H1 (cell line): ENCODE data around the gene SNX30. TPM values are rescaled to one million over a fixed set of nuclear protein-coding genes. Genes with fewer than 3 reads are reported as not detected.

Experiments
- CTCF ChIA-PET: fragments of 300-600 bp; sonication (Branson Sonifier 250); formaldehyde crosslinking; loops from one replicate; lab custom pipeline; 2021; ENCODE audit not compliant: partially characterized antibody; lab: Charles Lee
- POLR2A ChIA-PET: fragments of 300-600 bp; sonication (Branson Sonifier 250); formaldehyde crosslinking; loops from one replicate; lab custom pipeline; 2021; ENCODE audit warnings: inconsistent platforms; ENCODE audit not compliant: partially characterized antibody; lab: Charles Lee
- DNase-seq, 2 experiments: peaks; one replicate each; pipeline versions ENCODE4 v3.0.0 to v3.0.0-alpha.2; 2010 to 2022; ENCODE audit warnings: low spot score in 2 of 2, low read depth in 1 of 2, mixed read lengths in 1 of 2
- FAIRE-seq: peaks from 2 replicates; lab custom pipeline; 2011; peaks lifted over from hg19 to GRCh38; lab: Jason Lieb, UNC
- H2AFZ ChIP-seq: 2 replicates; pipeline ENCODE4 v1.8.1; 2012; ENCODE audit warnings: low read length, inconsistent platforms
- H2AK5ac ChIP-seq: 2 replicates; pipeline ENCODE4 v1.6.1; 2013; ENCODE audit warnings: low read depth, low read length
- H2BK120ac ChIP-seq: replicated peaks from 2 replicates; pipeline ENCODE3; 2013; ENCODE audit warnings: low read depth, low read length, inconsistent platforms
- H2BK12ac ChIP-seq: 2 replicates; pipeline ENCODE4 v1.6.1; 2013; ENCODE audit warnings: low read depth, low read length
- H2BK15ac ChIP-seq: 2 replicates; pipeline ENCODE4 v1.6.1; 2013; ENCODE audit warnings: low read length
- H2BK20ac ChIP-seq: 2 replicates; pipeline ENCODE4 v1.6.1; 2013; ENCODE audit warnings: low read length
- H2BK5ac ChIP-seq: 2 replicates; pipeline ENCODE4 v1.6.1; 2013; ENCODE audit warnings: low read depth, low read length
- H3K14ac ChIP-seq: 2 replicates; pipeline ENCODE4 v1.6.1; 2013; ENCODE audit warnings: inconsistent platforms; ENCODE audit not compliant: insufficient read length
- H3K18ac ChIP-seq: 2 replicates; pipeline ENCODE4 v1.6.1; 2013; ENCODE audit warnings: low read length; ENCODE audit errors: extremely low read depth
- H3K23ac ChIP-seq: 2 replicates; pipeline ENCODE4 v1.6.1; 2013; ENCODE audit warnings: inconsistent platforms; ENCODE audit not compliant: insufficient read length
- H3K23me2 ChIP-seq: 2 replicates; pipeline ENCODE4 v1.6.1; 2013; ENCODE audit warnings: low read depth, low read length
- H3K27ac ChIP-seq: 2 replicates; pipeline ENCODE4 v1.6.1; 2011; ENCODE audit warnings: low read depth, low read length, inconsistent platforms
- H3K27me3 ChIP-seq, 4 experiments: replicated peaks in 1 of 4; 1 replicate in 1 of 4; 2 replicates in 3 of 4; pipeline versions ENCODE4 v1.6.1 to v1.8.1; 2011 to 2013; ENCODE audit warnings: low read length in 3 of 4, mild to moderate bottlenecking in 3 of 4, inconsistent platforms in 2 of 4, mixed read lengths in 2 of 4, moderate library complexity in 1 of 4; ENCODE audit not compliant: control insufficient read depth in 3 of 4, insufficient read depth in 3 of 4; ENCODE audit errors: extremely low read depth in 1 of 4
- H3K36me3 ChIP-seq, 4 experiments: 2 replicates each; pipeline versions ENCODE4 v1.6.1 to v1.8.1; 2011 to 2013; ENCODE audit warnings: mild to moderate bottlenecking in 4 of 4, low read length in 3 of 4, moderate library complexity in 2 of 4, control low read depth in 1 of 4, inconsistent platforms in 1 of 4; ENCODE audit not compliant: insufficient read depth in 4 of 4, control insufficient read depth in 2 of 4
- H3K4ac ChIP-seq: replicated peaks from 2 replicates; pipeline ENCODE3; 2013; ENCODE audit warnings: low read length, low read depth, mixed read lengths, inconsistent platforms; ENCODE audit not compliant: insufficient read length
- H3K4me1 ChIP-seq, 4 experiments: replicated peaks in 1 of 4; 1 replicate in 1 of 4; 2 replicates in 3 of 4; pipeline versions ENCODE4 v1.6.1 to v1.8.1; 2011 to 2013; ENCODE audit warnings: low read length in 3 of 4, inconsistent platforms in 2 of 4, mixed read lengths in 1 of 4; ENCODE audit not compliant: insufficient read depth in 4 of 4, control insufficient read depth in 3 of 4
- H3K4me2 ChIP-seq, 2 experiments: 2 replicates each; pipeline versions ENCODE4 v1.6.1 to v1.8.1; 2011 to 2013; ENCODE audit warnings: low read depth in 2 of 2, low read length in 2 of 2, control low read depth in 1 of 2, inconsistent platforms in 1 of 2, mild to moderate bottlenecking in 1 of 2; ENCODE audit not compliant: insufficient read depth in 1 of 2
- H3K4me3 ChIP-seq, 4 experiments: fragments of 200-600, 300-600 bp in 1 of 4; sonication (generic), shearing (Covaris generic), sonication (Bioruptor Twin) in 1 of 4; 2 replicates each; pipeline versions ENCODE4 v1.5.1 to v1.8.1; 2011 to 2016; ENCODE audit warnings: low read length in 4 of 4, low read depth in 3 of 4, control low read depth in 2 of 4, inconsistent platforms in 2 of 4, mild to moderate bottlenecking in 2 of 4, mixed read lengths in 1 of 4, moderate library complexity in 1 of 4; ENCODE audit not compliant: insufficient read depth in 2 of 4; ENCODE audit errors: extremely low read depth in 1 of 4
- H3K56ac ChIP-seq: replicated peaks from 2 replicates; pipeline ENCODE3; 2013; ENCODE audit warnings: low read depth, mild to moderate bottlenecking, mixed read lengths, low read length, inconsistent platforms; ENCODE audit not compliant: insufficient read length
- H3K79me1 ChIP-seq: 2 replicates; pipeline ENCODE4 v1.6.1; 2013; ENCODE audit warnings: low read depth, low read length, control low read depth
- H3K79me2 ChIP-seq, 2 experiments: 2 replicates each; pipeline versions ENCODE4 v1.6.1 to v1.8.1; 2012 to 2013; ENCODE audit warnings: low read length in 2 of 2, mild to moderate bottlenecking in 2 of 2, inconsistent platforms in 1 of 2; ENCODE audit not compliant: insufficient read depth in 2 of 2, control insufficient read depth in 1 of 2
- H3K9ac ChIP-seq, 4 experiments: replicated peaks in 1 of 4; 1 replicate in 1 of 4; 2 replicates in 3 of 4; pipeline versions ENCODE4 v1.6.1 to v1.8.1; 2011 to 2013; ENCODE audit warnings: low read depth in 3 of 4, low read length in 3 of 4, control low read depth in 2 of 4, mild to moderate bottlenecking in 2 of 4, moderate library complexity in 2 of 4, inconsistent platforms in 1 of 4; ENCODE audit errors: extremely low read depth in 1 of 4
- H3K9me3 ChIP-seq, 2 experiments: 2 replicates each; pipeline versions ENCODE4 v1.6.1 to v1.8.1; 2012 to 2013; ENCODE audit warnings: mild to moderate bottlenecking in 2 of 2, moderate library complexity in 2 of 2, control low read depth in 1 of 2, inconsistent platforms in 1 of 2, low read depth in 1 of 2, low read length in 1 of 2, mixed read lengths in 1 of 2; ENCODE audit not compliant: insufficient read depth in 2 of 2
- H4K20me1 ChIP-seq, 2 experiments: replicated peaks in 1 of 2; 2 replicates each; pipeline versions ENCODE3 to v1.8.1; 2011 to 2013; ENCODE audit warnings: inconsistent platforms in 2 of 2, low read length in 2 of 2, mild to moderate bottlenecking in 1 of 2; ENCODE audit not compliant: insufficient read depth in 2 of 2, control insufficient read depth in 1 of 2
- H4K5ac ChIP-seq: 2 replicates; pipeline ENCODE4 v1.6.1; 2013; ENCODE audit warnings: low read length, low read depth, mixed read lengths, inconsistent platforms; ENCODE audit not compliant: insufficient read length
- H4K8ac ChIP-seq: 2 replicates; pipeline ENCODE4 v1.8.0; 2013; ENCODE audit warnings: mild to moderate bottlenecking, moderate library complexity, low read length, inconsistent platforms; ENCODE audit not compliant: insufficient read depth; ENCODE audit errors: extremely low read depth
- H4K91ac ChIP-seq: replicated peaks from 2 replicates; pipeline ENCODE3; 2013; ENCODE audit warnings: low read length, mixed read lengths, inconsistent platforms; ENCODE audit not compliant: insufficient read length
- EZH2 ChIP-seq: fragments of 200-600 bp; sonication (generic); IDR thresholded peaks from 2 replicates; pipeline ENCODE4 v1.7.1; 2012; ENCODE audit warnings: low read depth, mild to moderate bottlenecking, moderate library complexity, low read length, inconsistent platforms; ENCODE audit not compliant: severe bottlenecking
- GABPA ChIP-seq: IDR thresholded peaks from 2 replicates; pipeline ENCODE4 v1.6.1; 2011; ENCODE audit warnings: mild to moderate bottlenecking, low read length, moderate library complexity, borderline replicate concordance; ENCODE audit not compliant: insufficient read depth
- JUND ChIP-seq: IDR thresholded peaks from 2 replicates; pipeline ENCODE4 v1.6.1; 2011; ENCODE audit warnings: mild to moderate bottlenecking, improper control_type of control experiment, low read length
- PHF8 ChIP-seq: fragments of 200-600 bp; sonication (generic); conservative IDR thresholded peaks from 2 replicates; pipeline ENCODE4 v1.7.1; 2012; ENCODE audit warnings: low read depth, mild to moderate bottlenecking, inconsistent platforms, low read length, moderate library complexity
- RFX5 ChIP-seq: IDR thresholded peaks from 2 replicates; pipeline ENCODE4 v1.6.1; 2011; ENCODE audit warnings: low read depth, low read length, improper control_type of control experiment, borderline replicate concordance
- WGBS, 2 experiments: shearing (Covaris generic) in 1 of 2; methylation state at CpG; one replicate each; pipeline versions ENCODE4 v1.1.6 to v1.1.7; 2013 to 2015; ENCODE audit warnings: low lambda C conversion rate in 2 of 2, mixed read lengths in 2 of 2, inconsistent platforms in 1 of 2, low coverage in 1 of 2, missing lambda C conversion rate in 1 of 2; ENCODE audit not compliant: insufficient replicate concordance in 2 of 2, insufficient coverage in 1 of 2, insufficient read length in 1 of 2; ENCODE audit errors: extremely low coverage in 1 of 2, missing lambda C conversion rate in 1 of 2; 5-methylcytosine and 5-hydroxymethylcytosine counted together
- polyA plus RNA-seq, 7 experiments: library from polyadenylated mRNA; depleted of rRNA in 3 of 7; stranded (reverse) in 5 of 7; unstranded in 2 of 7; fragments of >200 nt in 5 of 7; fragments of 200-250 nt in 2 of 7; gene quantifications; 1 replicate in 5 of 7; 2 replicates in 1 of 7; 4 replicates in 1 of 7; pipeline versions ENCODE4 v1.2.1 to v1.2.3, GENCODE V29; 2011 to 2013; ENCODE audit warnings: missing spikeins in 2 of 7, mixed read lengths in 2 of 7
- total RNA-seq: library from RNA; stranded (reverse); fragmentation: NEBNext Ultra II Directional; extraction: Animal tissue kit (Norgen Biotek cat#: 25700); gene quantifications from 2 replicates; pipeline ENCODE4 v1.2.1, GENCODE V29; 2021

SNX30 gene
- total and polyA plus RNA-seq, 2 of the 8 experiments (the other 6 are each of a cell fraction or from before 2014, with no cell fraction given) = 4.0 to 12.2 TPM

DNA sequence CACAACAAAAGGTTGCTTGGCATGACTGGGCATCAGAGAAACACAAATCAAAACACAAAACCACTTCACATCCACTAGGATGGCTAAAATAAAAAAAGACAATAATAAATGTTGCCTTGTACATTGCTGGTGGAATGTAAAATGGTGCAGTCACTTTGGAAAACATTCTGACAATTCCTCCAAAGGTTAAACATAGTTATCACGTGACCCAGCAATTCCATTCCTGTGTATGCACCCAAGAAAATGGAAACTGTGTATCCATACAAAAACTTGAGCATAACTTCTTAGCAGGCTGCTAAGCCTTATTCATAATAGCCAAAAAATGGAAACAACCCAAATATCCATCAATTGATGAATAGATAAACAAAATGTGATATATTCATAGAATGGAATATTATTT is 150.3 kb downstream of the SNX30 start:
- H4K91ac ChIP-seq = no peak overlapping the region
- H3K4me2 ChIP-seq = no peak overlapping the region
- no peak for FAIRE-seq
- no peak overlapping the region for H4K5ac ChIP-seq
- no peak overlapping the region for H3K18ac ChIP-seq
- no peak overlapping the region for H2BK12ac ChIP-seq
- no peak overlapping the region for H3K9ac ChIP-seq
- no peaks in the 10 kb centered on the region for H3K4me1 ChIP-seq
- no peak overlapping the region for H3K27ac ChIP-seq
- no peaks in the 10 kb centered on the region for H3K79me2 ChIP-seq
- no peaks in the 10 kb centered on the region for H3K36me3 ChIP-seq
- no peak overlapping the region for H3K14ac ChIP-seq
- no peak overlapping the region for H3K4me3 ChIP-seq
- no peak overlapping the region for H2AFZ ChIP-seq
- no peak overlapping the region for H2BK20ac ChIP-seq
- H2AK5ac ChIP-seq = no peak overlapping the region
- CTCF ChIA-PET = interaction anchor here (3.5 to 3.7 kb wide), 2 partner anchors 20 to 56 kb away, joined by 43 to 62 read pairs; no protein-coding TSS in a partner anchor
- H4K20me1 ChIP-seq = no peaks in the 10 kb centered on the region
- H3K4ac ChIP-seq = no peak overlapping the region
- H3K79me1 ChIP-seq = no peaks in the 10 kb centered on the region
- no peak overlapping the region for H2BK120ac ChIP-seq
- no peak overlapping the region for H4K8ac ChIP-seq
- no peak overlapping the region for H3K23ac ChIP-seq
- H2BK5ac ChIP-seq = no peak overlapping the region
- POLR2A ChIA-PET = no interaction called here
- 72% methylated on average over 1 of the region's 1 CpG; no CpG with 5 or more reads in 1 of the 2 experiments for WGBS, 2 experiments
- H3K23me2 ChIP-seq = no peaks in the 10 kb centered on the region
- DNase-seq = no peak
- no peaks in the 10 kb centered on the region; a peak in 1 of 7 replicates for H3K27me3 ChIP-seq
- H3K9me3 ChIP-seq = no peaks in the 10 kb centered on the region
- H3K56ac ChIP-seq = no peak overlapping the region
- no peak overlapping the region for H2BK15ac ChIP-seq
- TF ChIP-seq JUND (no peak), GABPA (no peak), PHF8 (no peak), EZH2 (no peak), RFX5 (no peak)
